ENCODE results near the gene PPAT. TPM values are rescaled to one million over a fixed set of nuclear protein-coding genes. Genes with fewer than 3 reads are reported as not detected.

The PPAT gene
- total RNA-seq, 2 donors from 2014 or later: 7.0 to 12.2 TPM

DNA sequence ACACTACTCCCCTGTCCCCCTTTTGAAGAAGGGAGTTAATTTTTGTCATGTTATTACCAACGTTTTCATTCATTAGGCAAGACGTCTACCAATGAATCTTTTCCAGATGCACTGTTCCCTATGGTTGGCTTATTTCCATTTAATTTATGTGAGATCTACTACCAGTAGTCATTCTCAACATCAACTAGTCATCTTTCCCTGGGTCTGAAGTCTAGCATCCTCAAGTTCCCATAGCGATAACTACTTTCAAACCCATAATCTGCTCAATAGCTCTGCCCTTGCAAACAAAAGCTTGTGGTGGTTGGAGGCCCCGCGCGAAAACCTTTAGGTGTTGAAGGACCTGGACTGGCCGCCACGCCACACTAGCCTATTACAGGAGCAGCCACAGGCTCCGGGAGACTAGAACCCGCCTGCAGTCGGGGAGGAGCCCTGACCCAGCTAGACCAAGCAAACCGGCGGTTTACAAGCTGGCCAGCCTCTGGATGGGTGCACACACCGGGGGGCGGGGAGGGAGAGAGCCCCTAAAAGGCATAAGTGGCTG lies 746 bp downstream of the PPAT start:
- H3K9me3 ChIP-seq: no peaks in the 10 kb centered on the region
- H3K27me3 ChIP-seq (replicated peaks; ENCODE audit: insufficient read depth): no peaks in the 10 kb centered on the region
- no peak for TF ChIP-seq POLR2AphosphoS5 (IDR thresholded peaks at IDR 0.05)
- TF ChIP-seq, protein P1, sequence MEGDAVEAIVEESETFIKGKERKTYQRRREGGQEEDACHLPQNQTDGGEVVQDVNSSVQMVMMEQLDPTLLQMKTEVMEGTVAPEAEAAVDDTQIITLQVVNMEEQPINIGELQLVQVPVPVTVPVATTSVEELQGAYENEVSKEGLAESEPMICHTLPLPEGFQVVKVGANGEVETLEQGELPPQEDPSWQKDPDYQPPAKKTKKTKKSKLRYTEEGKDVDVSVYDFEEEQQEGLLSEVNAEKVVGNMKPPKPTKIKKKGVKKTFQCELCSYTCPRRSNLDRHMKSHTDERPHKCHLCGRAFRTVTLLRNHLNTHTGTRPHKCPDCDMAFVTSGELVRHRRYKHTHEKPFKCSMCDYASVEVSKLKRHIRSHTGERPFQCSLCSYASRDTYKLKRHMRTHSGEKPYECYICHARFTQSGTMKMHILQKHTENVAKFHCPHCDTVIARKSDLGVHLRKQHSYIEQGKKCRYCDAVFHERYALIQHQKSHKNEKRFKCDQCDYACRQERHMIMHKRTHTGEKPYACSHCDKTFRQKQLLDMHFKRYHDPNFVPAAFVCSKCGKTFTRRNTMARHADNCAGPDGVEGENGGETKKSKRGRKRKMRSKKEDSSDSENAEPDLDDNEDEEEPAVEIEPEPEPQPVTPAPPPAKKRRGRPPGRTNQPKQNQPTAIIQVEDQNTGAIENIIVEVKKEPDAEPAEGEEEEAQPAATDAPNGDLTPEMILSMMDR (IDR thresholded peaks at IDR 0.05): no peak
- TF ChIP-seq POLR2A (IDR thresholded peaks at IDR 0.05): no peak
- no peaks in the 10 kb centered on the region for H3K4me1 ChIP-seq (replicated peaks)
- H3K4me3 ChIP-seq: peak overlapping the region; percentile 65 to 66
- H3K27ac ChIP-seq: peak overlapping the region; percentile 91 to 95
- no peaks in the 10 kb centered on the region for H3K36me3 ChIP-seq
- intact Hi-C loops (cut with DNase I): loop anchor here (5.0 to 10.0 kb wide), 2 partner anchors 33 to 110 kb away; partner anchors contain the start of gene SRP72
- peak; percentile 15 for DNase-seq (ENCODE audit: low spot score)
- WGBS: 1% methylated on average over 15 of the region's 15 CpGs

DNA sequence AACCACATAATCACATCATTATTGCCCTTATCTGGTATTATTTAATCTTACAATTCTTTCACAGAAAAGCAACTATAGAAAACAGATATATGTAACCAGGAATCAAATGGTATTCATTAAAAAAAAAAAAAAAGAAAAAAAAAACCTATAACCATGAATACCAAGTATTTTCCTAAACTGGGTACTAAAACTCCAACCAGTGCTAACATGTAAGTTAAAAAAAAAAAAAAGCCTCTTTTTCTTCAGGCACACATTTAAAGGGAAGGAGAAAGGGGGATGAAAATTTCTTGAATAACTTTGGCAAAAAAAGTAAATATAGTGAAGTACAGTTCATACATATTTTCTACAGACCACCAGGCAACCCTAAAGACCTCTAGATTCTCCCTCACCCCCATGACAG lies 2.1 kb downstream of the PPAT start:
- Histone ChIP-seq H3K36me3 (no peaks in the 10 kb centered on the region), H3K4me1 (replicated peaks) (no peaks in the 10 kb centered on the region), H3K27ac (no peak overlapping the region), H3K9me3 (no peaks in the 10 kb centered on the region), H3K27me3 (replicated peaks; ENCODE audit: insufficient read depth) (no peaks in the 10 kb centered on the region), H3K4me3 (no peak overlapping the region)
- TF ChIP-seq, protein P1 (IDR thresholded peaks at IDR 0.05): no peak
- TF ChIP-seq POLR2AphosphoS5 (IDR thresholded peaks at IDR 0.05): no peak
- DNase-seq (ENCODE audit: low spot score): no peak
- intact Hi-C loops (cut with DNase I): loop anchor here (5.0 to 10.0 kb wide), 2 partner anchors 34 to 112 kb away; partner anchors contain the start of gene SRP72

DNA sequence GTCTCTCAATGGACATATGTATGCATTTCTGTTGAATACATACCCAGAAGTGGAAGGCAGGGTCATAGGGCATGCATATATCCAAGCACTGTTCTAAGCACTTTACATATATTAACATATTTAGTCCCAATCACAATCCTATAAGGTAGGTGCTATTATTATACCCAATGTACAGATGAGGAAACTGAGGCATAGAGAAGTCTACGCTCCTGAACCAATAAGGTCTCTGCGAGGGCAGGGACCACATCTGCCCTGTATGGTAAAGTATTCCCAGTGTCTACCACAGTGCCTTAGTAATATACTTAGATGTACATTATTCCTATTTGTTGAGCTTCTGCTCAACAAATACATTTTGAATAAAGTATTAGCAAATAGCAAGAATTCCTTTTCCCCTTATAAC lies 5.2 kb downstream of the PPAT start:
- Histone ChIP-seq H3K9me3 (no peaks in the 10 kb centered on the region), H3K36me3 (no peaks in the 10 kb centered on the region), H3K27ac (no peak overlapping the region), H3K4me3 (no peak overlapping the region), H3K27me3 (replicated peaks; ENCODE audit: insufficient read depth) (no peaks in the 10 kb centered on the region), H3K4me1 (replicated peaks) (no peaks in the 10 kb centered on the region)
- no peak for DNase-seq (ENCODE audit: low spot score)
- intact Hi-C loops (cut with DNase I): loop anchor here (5.0 to 10.0 kb wide), 2 partner anchors 37 to 115 kb away; partner anchors contain the start of gene SRP72
- TF ChIP-seq POLR2AphosphoS5 (IDR thresholded peaks at IDR 0.05): no peak
- no peak for TF ChIP-seq POLR2A (IDR thresholded peaks at IDR 0.05)
- TF ChIP-seq, protein P1 (IDR thresholded peaks at IDR 0.05): no peak
- WGBS: 98% methylated on average over 2 of the region's 2 CpGs

DNA sequence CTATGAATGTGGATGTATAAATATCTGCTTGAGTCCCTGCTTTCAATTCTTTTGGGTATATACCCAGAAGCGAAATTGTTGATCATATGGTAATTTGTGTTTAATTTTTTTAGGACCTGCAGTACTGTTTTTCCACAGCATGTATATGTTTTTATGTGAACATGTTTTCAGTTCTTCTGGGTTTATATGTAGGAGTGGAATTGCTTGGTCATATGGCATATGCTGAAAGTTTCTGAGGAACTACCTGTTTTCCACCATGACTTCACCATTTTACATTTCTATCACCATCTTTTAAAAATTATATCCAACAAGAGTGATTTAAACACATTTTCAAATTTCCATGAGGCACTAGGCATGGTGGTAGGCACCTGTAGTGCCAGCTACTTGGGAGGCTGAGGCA lies 8.2 kb downstream of the PPAT start:
- TF ChIP-seq, protein P1 (IDR thresholded peaks at IDR 0.05): no peak
- TF ChIP-seq POLR2A (IDR thresholded peaks at IDR 0.05): no peak
- no peaks in the 10 kb centered on the region for H3K9me3 ChIP-seq
- no peaks in the 10 kb centered on the region for H3K4me1 ChIP-seq (replicated peaks)
- 94% methylated on average over 1 of the region's 1 CpG for WGBS
- H3K4me3 ChIP-seq: no peak overlapping the region
- intact Hi-C loops (cut with DNase I): loop anchor here (10.0 kb wide), 1 partner anchor 408 kb away; no protein-coding TSS in a partner anchor
- H3K36me3 ChIP-seq: no peaks in the 10 kb centered on the region
- H3K27ac ChIP-seq: no peak overlapping the region
- DNase-seq (ENCODE audit: low spot score): no peak
- no peaks in the 10 kb centered on the region for H3K27me3 ChIP-seq (replicated peaks; ENCODE audit: insufficient read depth)

DNA sequence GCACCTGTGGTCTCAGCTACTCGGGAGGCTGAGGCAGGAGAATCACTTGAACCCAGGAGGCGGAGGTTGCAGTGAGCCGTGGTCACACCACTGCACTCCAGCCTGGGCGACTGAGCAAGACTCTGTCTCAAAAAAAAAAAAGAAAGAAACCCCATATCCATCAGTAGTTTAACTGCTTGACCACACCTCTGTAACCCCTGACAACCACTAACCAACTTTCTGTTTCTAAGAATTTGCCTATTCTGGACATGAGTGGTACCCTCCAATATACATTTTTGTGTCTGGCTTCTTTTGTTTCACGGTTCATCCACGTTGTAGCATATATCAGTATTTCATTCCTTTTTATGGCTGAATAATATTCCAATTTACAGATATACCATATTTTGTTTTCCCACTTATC lies 9.1 kb downstream of the PPAT start:
- H3K4me1 ChIP-seq (replicated peaks): no peaks in the 10 kb centered on the region
- TF ChIP-seq, protein P1 (IDR thresholded peaks at IDR 0.05): no peak
- TF ChIP-seq POLR2A (IDR thresholded peaks at IDR 0.05) (no peak), POLR2AphosphoS5 (IDR thresholded peaks at IDR 0.05) (no peak)
- H3K27me3 ChIP-seq (replicated peaks; ENCODE audit: insufficient read depth): no peaks in the 10 kb centered on the region
- no peak for DNase-seq (ENCODE audit: low spot score)
- no peak overlapping the region for H3K27ac ChIP-seq
- no peak overlapping the region for H3K4me3 ChIP-seq
- WGBS: 95% methylated on average over 6 of the region's 6 CpGs
- no peaks in the 10 kb centered on the region for H3K36me3 ChIP-seq
- no peaks in the 10 kb centered on the region for H3K9me3 ChIP-seq
- intact Hi-C loops (cut with DNase I): loop anchor here (10.0 kb wide), 1 partner anchor 409 kb away; no protein-coding TSS in a partner anchor

Measured in prostate gland (tissue), 2 donors.